Activated naive CD4-positive, alpha-beta T cell (primary cell): ENCODE measurements around the gene ADARB2.
"Not testable (repeated sequence)": the region's sequence is repeated elsewhere in the genome, so short reads cannot be mapped to it uniquely, and the experiment has no call there.

Source experiments
- DNase-seq, 4 experiments: peaks; one replicate each; lab custom pipeline; 2025; lab: John Stamatoyannopoulos, UW

The ADARB2 gene

GRCh38 chr10:1347962-1348772 lies 389.2 kb downstream of the ADARB2 start:
- DNase-seq = no peak

GRCh38 chr10:1347525-1347924 lies 389.8 kb downstream of the ADARB2 start:
- DNase-seq = no peak

GRCh38 chr10:1346201-1346600 lies 391.1 kb downstream of the ADARB2 start:
- DNase-seq = no peak

GRCh38 chr10:1345368-1345767 lies 392.0 kb downstream of the ADARB2 start:
- DNase-seq = no peak

- no peak for DNase-seq
Observed at GRCh38 chr10:1344846-1345245, 392.5 kb downstream of the ADARB2 start.

- DNase-seq = no peak
Observed at GRCh38 chr10:1344408-1344807, 392.9 kb downstream of the ADARB2 start.

- DNase-seq = no peak
Observed at GRCh38 chr10:1343176-1343575, 394.1 kb downstream of the ADARB2 start.

GRCh38 chr10:1341052-1341451 lies 396.3 kb downstream of the ADARB2 start:
- DNase-seq = not testable (repeated sequence)

- DNase-seq = no peak
Observed at GRCh38 chr10:1339396-1339795, 397.9 kb downstream of the ADARB2 start.

GRCh38 chr10:1335642-1336041 lies 401.7 kb downstream of the ADARB2 start:
- no peak for DNase-seq

GRCh38 chr10:1333981-1334380 lies 403.3 kb downstream of the ADARB2 start:
- DNase-seq = no peak

GRCh38 chr10:1331560-1331959 lies 405.8 kb downstream of the ADARB2 start:
- DNase-seq = no peak

- no peak for DNase-seq
Observed at GRCh38 chr10:1329622-1330021, 407.7 kb downstream of the ADARB2 start.

- no peak for DNase-seq
Observed at GRCh38 chr10:1328981-1329614, 408.2 kb downstream of the ADARB2 start.

- DNase-seq = no peak
Observed at GRCh38 chr10:1328161-1328823, 409.0 kb downstream of the ADARB2 start.

GRCh38 chr10:1327759-1328158 lies 409.6 kb downstream of the ADARB2 start:
- DNase-seq = no peak

- not testable (repeated sequence) for DNase-seq
Observed at GRCh38 chr10:1326514-1326913, 410.8 kb downstream of the ADARB2 start.

GRCh38 chr10:1324903-1325302 lies 412.4 kb downstream of the ADARB2 start:
- DNase-seq = no peak

- no peak for DNase-seq
Observed at GRCh38 chr10:1323951-1324350, 413.4 kb downstream of the ADARB2 start.

- DNase-seq = no peak
Observed at GRCh38 chr10:1320739-1321320, 416.5 kb downstream of the ADARB2 start.

GRCh38 chr10:1316809-1317143 lies 420.5 kb downstream of the ADARB2 start:
- no peak for DNase-seq

- DNase-seq = no peak
Observed at GRCh38 chr10:1316121-1316808, 421.1 kb downstream of the ADARB2 start.
